GM12878 (cell line): ENCODE measurements around the gene GFOD2. TPM values are rescaled to one million over a fixed set of nuclear protein-coding genes. Genes with fewer than 3 reads are reported as not detected.

Experiments
- ATAC-seq: fragments of 200-7000 bp; cut with Tn5 transposase; 3 replicates; pipeline ENCODE4 v1.9.1; 2020; ENCODE audit warnings: mild to moderate bottlenecking, moderate library complexity
- BruUV-seq: library from RNA; stranded (reverse); fragments of 400-500 nt; replicated peaks from 2 replicates; lab custom pipeline; 2021; lab: Mats Ljungman, UMichigan
- CTCF ChIA-PET: fragments of 300-600 bp; sonication (Branson Sonifier 250); formaldehyde crosslinking; extraction: SDS; loops from one replicate; lab custom pipeline; 2021; ENCODE audit warnings: inconsistent platforms; lab: Yijun Ruan, JAX
- POLR2A ChIA-PET: fragments of 350-600 bp; formaldehyde crosslinking; extraction: SDS; loops from one replicate; lab custom pipeline; 2021; ENCODE audit warnings: inconsistent platforms; lab: Charles Lee
- RAD21 ChIA-PET: fragments of 300-600 bp; sonication (Branson Sonifier 250); formaldehyde crosslinking; loops from one replicate; lab custom pipeline; 2023; ENCODE audit warnings: antibody characterized with exemption; ENCODE audit not compliant: unreplicated experiment; lab: Charles Lee
- SMC1A ChIA-PET: fragments of 300-600 bp; sonication (Branson Sonifier 250); formaldehyde crosslinking; loops from one replicate; lab custom pipeline; 2023; ENCODE audit not compliant: unreplicated experiment, uncharacterized antibody; lab: Charles Lee
- DNase-seq: peaks from one replicate; pipeline ENCODE4 v3.0.0-alpha.2; 2011; ENCODE audit warnings: low read depth, low spot score
- FAIRE-seq: peaks from 3 replicates; lab custom pipeline; 2011; peaks lifted over from hg19 to GRCh38; lab: Jason Lieb, UNC
- H2AFZ ChIP-seq: 2 replicates; pipeline ENCODE4 v1.6.0; 2011; ENCODE audit warnings: low read depth, low read length, control low read depth; ENCODE audit not compliant: control insufficient read depth
- H3K27ac ChIP-seq: 2 replicates; pipeline ENCODE4 v1.5.1; 2011; ENCODE audit warnings: control low read depth; ENCODE audit not compliant: control insufficient read depth, insufficient read depth
- H3K27me3 ChIP-seq, 2 experiments: replicated peaks in 1 of 2; 2 replicates each; pipeline versions ENCODE4 v1.6.0 to v1.6.1; 2011; ENCODE audit warnings: low read length in 1 of 2; ENCODE audit not compliant: control insufficient read depth in 2 of 2, insufficient read depth in 2 of 2
- H3K36me3 ChIP-seq, 2 experiments: 2 replicates each; pipeline ENCODE4 v1.5.1; 2011; ENCODE audit warnings: low read length in 1 of 2; ENCODE audit not compliant: control insufficient read depth in 2 of 2, insufficient read depth in 2 of 2
- H3K4me1 ChIP-seq: 2 replicates; pipeline ENCODE4 v1.6.1; 2011; ENCODE audit warnings: mild to moderate bottlenecking, low read length, moderate library complexity, mixed read lengths; ENCODE audit not compliant: control insufficient read depth, insufficient read depth
- H3K4me2 ChIP-seq: 2 replicates; pipeline ENCODE4 v1.6.0; 2011; ENCODE audit warnings: control low read depth; ENCODE audit not compliant: control insufficient read depth, insufficient read depth
- H3K4me3 ChIP-seq: fragments of 200-600 bp; sonication (generic); 2 replicates; pipeline ENCODE4 v1.5.1; 2016
- H3K79me2 ChIP-seq: 2 replicates; pipeline ENCODE4 v1.6.0; 2011; ENCODE audit warnings: low read length; ENCODE audit not compliant: control insufficient read depth, insufficient read depth
- H3K9ac ChIP-seq: 2 replicates; pipeline ENCODE4 v1.8.0; 2011; ENCODE audit warnings: low read length, control low read depth, mixed read lengths; ENCODE audit not compliant: control insufficient read depth, insufficient read depth
- H3K9me3 ChIP-seq: replicated peaks from 3 replicates; pipeline ENCODE4 v1.5.1; 2011; ENCODE audit warnings: mild to moderate bottlenecking, low read length; ENCODE audit not compliant: control insufficient read depth, insufficient read depth
- H4K20me1 ChIP-seq: 2 replicates; pipeline ENCODE4 v1.6.0; 2011; ENCODE audit not compliant: control insufficient read depth, insufficient read depth
- DPF2 ChIP-seq: fragments of 450-650 bp; IDR thresholded peaks from 2 replicates; pipeline ENCODE4 v1.6.1; 2017; ENCODE audit warnings: mild to moderate bottlenecking
- ETV6 ChIP-seq, 2 experiments: fragments of 450-650 bp in 1 of 2; IDR thresholded peaks in 1 of 2; conservative IDR thresholded peaks in 1 of 2; 2 replicates each; pipeline ENCODE4 v1.6.1; 2014; ENCODE audit warnings: antibody characterized with exemption in 1 of 2, borderline replicate concordance in 1 of 2, low read depth in 1 of 2, mild to moderate bottlenecking in 1 of 2, moderate library complexity in 1 of 2
- FOXM1 ChIP-seq: IDR thresholded peaks from 2 replicates; pipeline ENCODE4 v1.6.1; 2012; ENCODE audit warnings: low read depth, mild to moderate bottlenecking, inconsistent platforms, low read length, moderate library complexity
- ZNF274 ChIP-seq: IDR thresholded peaks from one replicate; pipeline ENCODE4 v1.8.0; 2011; ENCODE audit not compliant: insufficient read length, insufficient read depth
- WGBS: methylation state at CpG from one replicate; pipeline ENCODE4 v1.1.6; 2016; ENCODE audit warnings: low lambda C conversion rate; ENCODE audit not compliant: insufficient replicate concordance, insufficient coverage; ENCODE audit errors: missing lambda C conversion rate; 5-methylcytosine and 5-hydroxymethylcytosine counted together
- in situ Hi-C: fragments of 300-500 bp; cut with MboI; formaldehyde crosslinking; loops from 9 replicates; pipeline ENCODE4 v1.14.3; 2018; ENCODE audit warnings: mixed read lengths
- intact Hi-C: fragments of 100-400 bp; cut with micrococcal nuclease; formaldehyde crosslinking; loops from one replicate; pipeline ENCODE4 v1.14.2; 2022; ENCODE audit not compliant: unreplicated experiment
- polyA plus RNA-seq, 11 experiments: library from polyadenylated mRNA; depleted of rRNA in 4 of 11; unstranded in 6 of 11; stranded (reverse) in 5 of 11; fragments of >200 nt; fragmentation: Nextera tagmentation in 4 of 11; fragmentation: Illumina TruSeq in 1 of 11; extraction: Ambion mirVana in 4 of 11; extraction: Trizol in 1 of 11; gene quantifications; 1 replicate in 1 of 11; 2 replicates in 10 of 11; pipeline versions ENCODE4 v1.2.1 to v1.2.3, GENCODE V29; 2011 to 2016; ENCODE audit warnings: inconsistent platforms in 2 of 11, missing spikeins in 2 of 11, low read depth in 1 of 11
- total RNA-seq, 4 experiments: library from RNA; depleted of rRNA in 3 of 4; stranded (reverse); fragments of >200 nt in 3 of 4; fragmentation: Illumina TruSeq in 1 of 4; extraction: Trizol in 1 of 4; gene quantifications; 2 replicates each; pipeline versions ENCODE4 v1.2.1 to v1.2.3, GENCODE V29; 2013 to 2021
- TF ChIP-seq, protein P1 (sequence below): fragments of 450-650 bp; IDR thresholded peaks from 2 replicates; pipeline ENCODE4 v1.6.1; 2014; ENCODE audit warnings: mild to moderate bottlenecking
- TF ChIP-seq, protein P2 (sequence below): fragments of 450-650 bp; IDR thresholded peaks from 2 replicates; pipeline ENCODE4 v1.6.1; 2018; ENCODE audit warnings: borderline replicate concordance, mild to moderate bottlenecking; ENCODE audit not compliant: partially characterized antibody
- TF ChIP-seq, protein P3 (sequence below), 3 experiments: IDR thresholded peaks in 2 of 3; conservative IDR thresholded peaks in 1 of 3; 2 replicates each; pipeline ENCODE4 v1.5.1; 2011; ENCODE audit warnings: low read depth in 3 of 3, low read length in 3 of 3, mild to moderate bottlenecking in 3 of 3, control low read depth in 2 of 3, moderate library complexity in 2 of 3, inconsistent platforms in 1 of 3, mixed read lengths in 1 of 3; ENCODE audit not compliant: control insufficient read depth in 2 of 3, insufficient read depth in 1 of 3; ENCODE audit errors: extremely low read depth in 1 of 3
- TF ChIP-seq, protein P4 (sequence below): fragments of 450-650 bp; IDR thresholded peaks from 2 replicates; pipeline ENCODE4 v1.6.1; 2017; ENCODE audit warnings: low read depth, mild to moderate bottlenecking, moderate library complexity
- TF ChIP-seq, protein P5 (sequence below): fragments of 450-650 bp; formaldehyde crosslinking; IDR thresholded peaks from 2 replicates; pipeline ENCODE4 v1.4.0; 2022; ENCODE audit warnings: mild to moderate bottlenecking, moderate library complexity

Gene GFOD2
- total and polyA plus RNA-seq, 10 of the 15 experiments (the other 5 are each of a cell fraction or from before 2014, with no cell fraction given) = 2.0 to 15.9 (median 12.0) TPM

DNA sequence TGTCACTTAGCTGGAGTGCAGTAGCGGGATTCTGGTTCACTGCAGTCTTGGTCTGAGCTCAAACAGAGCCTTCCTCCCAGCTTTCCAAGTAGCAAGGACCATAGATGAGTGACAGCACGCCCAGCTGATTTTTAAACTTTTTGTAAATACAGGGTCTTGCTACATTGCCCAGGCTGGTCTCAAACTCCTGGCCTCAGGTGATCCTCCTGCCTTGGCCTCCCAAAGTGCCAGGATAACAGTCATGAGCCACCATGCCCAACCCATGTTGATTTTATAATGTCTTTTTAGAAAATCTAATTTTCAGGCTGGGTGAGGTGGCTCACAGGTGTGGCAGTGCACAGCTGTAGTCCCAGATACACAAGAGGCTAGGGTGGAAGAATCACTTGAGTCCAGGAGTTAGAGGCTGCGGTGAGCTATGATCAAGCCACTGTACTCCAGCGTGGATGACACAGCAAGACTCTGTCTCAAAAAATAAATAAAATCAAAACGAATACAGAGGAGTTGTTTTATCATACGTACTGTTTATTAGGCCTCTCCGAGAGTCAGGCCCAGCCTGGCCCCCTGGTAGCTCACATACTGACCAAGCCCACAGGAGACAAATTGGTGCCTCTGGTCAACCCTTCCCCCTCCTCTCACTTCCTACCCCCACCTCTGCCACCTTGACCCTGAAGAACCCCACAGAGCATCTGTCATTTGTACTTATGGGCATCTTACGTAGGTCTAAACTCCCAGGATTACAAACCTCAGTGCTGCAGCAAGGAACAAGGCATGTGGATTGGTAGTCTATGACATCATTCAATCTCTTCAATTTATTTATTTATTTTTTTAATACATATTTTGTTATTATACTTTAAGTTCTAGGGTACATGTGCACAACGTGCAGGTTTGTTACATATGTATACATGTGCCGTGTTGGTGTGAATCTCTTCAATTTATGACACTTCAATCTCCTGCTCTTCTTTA is 38.9 kb downstream of the GFOD2 start:
- H3K9ac ChIP-seq = no peak overlapping the region
- no peaks in the 10 kb centered on the region for H3K4me1 ChIP-seq
- ChIA-PET RAD21 (no interaction called here), POLR2A (interaction anchor here (1.1 kb wide), 1 partner anchor 38 kb away, joined by 4 read pairs; no protein-coding TSS in a partner anchor), CTCF (interaction anchor here (0.6 to 1.1 kb wide), 2 partner anchors 122 to 245 kb away, joined by 3 to 4 read pairs; no protein-coding TSS in a partner anchor), SMC1A (interaction anchor here (0.6 kb wide), 1 partner anchor 20 kb away, joined by 3 read pairs; no protein-coding TSS in a partner anchor)
- H3K27me3 ChIP-seq = no peaks in the 10 kb centered on the region
- H3K4me2 ChIP-seq = no peak overlapping the region
- DNase-seq (no peak), ATAC-seq (no peak), FAIRE-seq (no peak)
- in situ Hi-C loops (loop anchor here (5.0 kb wide), 1 partner anchor 247 kb away; no protein-coding TSS in a partner anchor), intact Hi-C loops (no loop called here)
- H3K4me3 ChIP-seq = no peak overlapping the region
- peaks cover 0 to 7% of the 10 kb centered on the region in 2 experiments; a peak in 3 of 4 replicates for H3K36me3 ChIP-seq
- BruUV-seq = no TSS peak
- H2AFZ ChIP-seq = no peak overlapping the region
- H3K79me2 ChIP-seq = no peaks in the 10 kb centered on the region
- WGBS = 89% methylated on average over 10 of the region's 10 CpGs
- no peak overlapping the region for H3K27ac ChIP-seq
- no peaks in the 10 kb centered on the region for H4K20me1 ChIP-seq
- no peaks in the 10 kb centered on the region for H3K9me3 ChIP-seq
- TF ChIP-seq, protein P1, sequence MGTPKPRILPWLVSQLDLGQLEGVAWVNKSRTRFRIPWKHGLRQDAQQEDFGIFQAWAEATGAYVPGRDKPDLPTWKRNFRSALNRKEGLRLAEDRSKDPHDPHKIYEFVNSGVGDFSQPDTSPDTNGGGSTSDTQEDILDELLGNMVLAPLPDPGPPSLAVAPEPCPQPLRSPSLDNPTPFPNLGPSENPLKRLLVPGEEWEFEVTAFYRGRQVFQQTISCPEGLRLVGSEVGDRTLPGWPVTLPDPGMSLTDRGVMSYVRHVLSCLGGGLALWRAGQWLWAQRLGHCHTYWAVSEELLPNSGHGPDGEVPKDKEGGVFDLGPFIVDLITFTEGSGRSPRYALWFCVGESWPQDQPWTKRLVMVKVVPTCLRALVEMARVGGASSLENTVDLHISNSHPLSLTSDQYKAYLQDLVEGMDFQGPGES = no peak
- TF ChIP-seq, protein P2, sequence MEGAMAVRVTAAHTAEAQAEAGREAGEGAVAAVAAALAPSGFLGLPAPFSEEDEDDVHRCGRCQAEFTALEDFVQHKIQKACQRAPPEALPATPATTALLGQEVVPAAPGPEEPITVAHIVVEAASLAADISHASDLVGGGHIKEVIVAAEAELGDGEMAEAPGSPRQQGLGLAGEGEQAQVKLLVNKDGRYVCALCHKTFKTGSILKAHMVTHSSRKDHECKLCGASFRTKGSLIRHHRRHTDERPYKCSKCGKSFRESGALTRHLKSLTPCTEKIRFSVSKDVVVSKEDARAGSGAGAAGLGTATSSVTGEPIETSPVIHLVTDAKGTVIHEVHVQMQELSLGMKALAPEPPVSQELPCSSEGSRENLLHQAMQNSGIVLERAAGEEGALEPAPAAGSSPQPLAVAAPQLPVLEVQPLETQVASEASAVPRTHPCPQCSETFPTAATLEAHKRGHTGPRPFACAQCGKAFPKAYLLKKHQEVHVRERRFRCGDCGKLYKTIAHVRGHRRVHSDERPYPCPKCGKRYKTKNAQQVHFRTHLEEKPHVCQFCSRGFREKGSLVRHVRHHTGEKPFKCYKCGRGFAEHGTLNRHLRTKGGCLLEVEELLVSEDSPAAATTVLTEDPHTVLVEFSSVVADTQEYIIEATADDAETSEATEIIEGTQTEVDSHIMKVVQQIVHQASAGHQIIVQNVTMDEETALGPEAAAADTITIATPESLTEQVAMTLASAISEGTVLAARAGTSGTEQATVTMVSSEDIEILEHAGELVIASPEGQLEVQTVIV = no peak
- TF ChIP-seq ZNF274 = no peak
- TF ChIP-seq ETV6 (conservative IDR thresholded peaks at IDR 0.05 in 1 of 2, IDR thresholded peaks at IDR 0.05 in 1 of 2; ENCODE audit: borderline replicate concordance in 1 of 2, low read depth in 1 of 2) = no peak
- TF ChIP-seq, protein P3, sequence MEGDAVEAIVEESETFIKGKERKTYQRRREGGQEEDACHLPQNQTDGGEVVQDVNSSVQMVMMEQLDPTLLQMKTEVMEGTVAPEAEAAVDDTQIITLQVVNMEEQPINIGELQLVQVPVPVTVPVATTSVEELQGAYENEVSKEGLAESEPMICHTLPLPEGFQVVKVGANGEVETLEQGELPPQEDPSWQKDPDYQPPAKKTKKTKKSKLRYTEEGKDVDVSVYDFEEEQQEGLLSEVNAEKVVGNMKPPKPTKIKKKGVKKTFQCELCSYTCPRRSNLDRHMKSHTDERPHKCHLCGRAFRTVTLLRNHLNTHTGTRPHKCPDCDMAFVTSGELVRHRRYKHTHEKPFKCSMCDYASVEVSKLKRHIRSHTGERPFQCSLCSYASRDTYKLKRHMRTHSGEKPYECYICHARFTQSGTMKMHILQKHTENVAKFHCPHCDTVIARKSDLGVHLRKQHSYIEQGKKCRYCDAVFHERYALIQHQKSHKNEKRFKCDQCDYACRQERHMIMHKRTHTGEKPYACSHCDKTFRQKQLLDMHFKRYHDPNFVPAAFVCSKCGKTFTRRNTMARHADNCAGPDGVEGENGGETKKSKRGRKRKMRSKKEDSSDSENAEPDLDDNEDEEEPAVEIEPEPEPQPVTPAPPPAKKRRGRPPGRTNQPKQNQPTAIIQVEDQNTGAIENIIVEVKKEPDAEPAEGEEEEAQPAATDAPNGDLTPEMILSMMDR (IDR thresholded peaks at IDR 0.05 in 2 of 3, conservative IDR thresholded peaks at IDR 0.05 in 1 of 3; ENCODE audit: control insufficient read depth in 2 of 3, extremely low read depth in 1 of 3, insufficient read depth in 1 of 3, low read depth in 3 of 3, low read length in 3 of 3) = no peak
- TF ChIP-seq, protein P4, sequence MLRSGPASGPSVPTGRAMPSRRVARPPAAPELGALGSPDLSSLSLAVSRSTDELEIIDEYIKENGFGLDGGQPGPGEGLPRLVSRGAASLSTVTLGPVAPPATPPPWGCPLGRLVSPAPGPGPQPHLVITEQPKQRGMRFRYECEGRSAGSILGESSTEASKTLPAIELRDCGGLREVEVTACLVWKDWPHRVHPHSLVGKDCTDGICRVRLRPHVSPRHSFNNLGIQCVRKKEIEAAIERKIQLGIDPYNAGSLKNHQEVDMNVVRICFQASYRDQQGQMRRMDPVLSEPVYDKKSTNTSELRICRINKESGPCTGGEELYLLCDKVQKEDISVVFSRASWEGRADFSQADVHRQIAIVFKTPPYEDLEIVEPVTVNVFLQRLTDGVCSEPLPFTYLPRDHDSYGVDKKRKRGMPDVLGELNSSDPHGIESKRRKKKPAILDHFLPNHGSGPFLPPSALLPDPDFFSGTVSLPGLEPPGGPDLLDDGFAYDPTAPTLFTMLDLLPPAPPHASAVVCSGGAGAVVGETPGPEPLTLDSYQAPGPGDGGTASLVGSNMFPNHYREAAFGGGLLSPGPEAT = no peak
- TF ChIP-seq DPF2 = no peak
- TF ChIP-seq, protein P5, sequence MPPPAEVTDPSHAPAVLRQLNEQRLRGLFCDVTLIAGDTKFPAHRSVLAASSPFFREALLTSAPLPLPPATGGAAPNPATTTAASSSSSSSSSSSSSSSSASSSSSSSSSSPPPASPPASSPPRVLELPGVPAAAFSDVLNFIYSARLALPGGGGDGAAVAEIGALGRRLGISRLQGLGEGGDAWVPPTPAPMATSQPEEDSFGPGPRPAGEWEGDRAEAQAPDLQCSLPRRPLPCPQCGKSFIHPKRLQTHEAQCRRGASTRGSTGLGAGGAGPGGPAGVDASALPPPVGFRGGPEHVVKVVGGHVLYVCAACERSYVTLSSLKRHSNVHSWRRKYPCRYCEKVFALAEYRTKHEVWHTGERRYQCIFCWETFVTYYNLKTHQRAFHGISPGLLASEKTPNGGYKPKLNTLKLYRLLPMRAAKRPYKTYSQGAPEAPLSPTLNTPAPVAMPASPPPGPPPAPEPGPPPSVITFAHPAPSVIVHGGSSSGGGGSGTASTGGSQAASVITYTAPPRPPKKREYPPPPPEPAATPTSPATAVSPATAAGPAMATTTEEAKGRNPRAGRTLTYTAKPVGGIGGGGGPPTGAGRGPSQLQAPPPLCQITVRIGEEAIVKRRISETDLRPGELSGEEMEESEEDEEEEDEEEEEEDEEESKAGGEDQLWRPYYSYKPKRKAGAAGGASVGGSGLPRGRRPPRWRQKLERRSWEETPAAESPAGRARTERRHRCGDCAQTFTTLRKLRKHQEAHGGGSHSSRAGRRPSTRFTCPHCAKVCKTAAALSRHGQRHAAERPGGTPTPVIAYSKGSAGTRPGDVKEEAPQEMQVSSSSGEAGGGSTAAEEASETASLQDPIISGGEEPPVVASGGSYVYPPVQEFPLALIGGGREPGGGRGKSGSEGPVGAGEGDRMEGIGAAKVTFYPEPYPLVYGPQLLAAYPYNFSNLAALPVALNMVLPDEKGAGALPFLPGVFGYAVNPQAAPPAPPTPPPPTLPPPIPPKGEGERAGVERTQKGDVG (CRISPR knock-in tag) = no peak
- no peak for TF ChIP-seq FOXM1
